Measurements from ENCODE around the gene TMIGD1.

Gene TMIGD1

DNA sequence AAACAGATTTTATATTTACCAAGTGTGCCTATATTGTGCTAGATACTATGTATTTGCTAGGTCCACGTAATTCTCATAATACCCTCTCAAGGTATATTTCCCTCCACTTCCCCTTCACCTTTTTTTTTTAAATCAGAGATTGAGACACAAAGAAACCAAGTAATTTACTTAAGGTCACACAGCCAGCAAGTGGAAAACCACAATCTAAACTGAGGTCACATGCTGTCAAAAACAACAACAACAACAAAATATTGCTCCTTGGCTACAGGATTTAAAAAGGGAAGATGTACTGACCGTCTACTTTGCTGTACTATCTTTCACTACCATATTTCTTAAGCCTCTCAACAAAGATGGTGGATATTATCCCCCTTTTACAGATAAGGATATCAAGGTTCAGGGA is 57.9 kb downstream of the TMIGD1 start:
- no peak for DNase-seq

- no peak for DNase-seq
These were observed 59.0 kb downstream of the TMIGD1 start for GRCh38 chr17:30274887-30275286.

GRCh38 chr17:30273373-30273772 is 60.5 kb downstream of the TMIGD1 start:
- DNase-seq, result no peak

GRCh38 chr17:30271102-30271501 is 62.8 kb downstream of the TMIGD1 start:
- DNase-seq, result no peak

DNA sequence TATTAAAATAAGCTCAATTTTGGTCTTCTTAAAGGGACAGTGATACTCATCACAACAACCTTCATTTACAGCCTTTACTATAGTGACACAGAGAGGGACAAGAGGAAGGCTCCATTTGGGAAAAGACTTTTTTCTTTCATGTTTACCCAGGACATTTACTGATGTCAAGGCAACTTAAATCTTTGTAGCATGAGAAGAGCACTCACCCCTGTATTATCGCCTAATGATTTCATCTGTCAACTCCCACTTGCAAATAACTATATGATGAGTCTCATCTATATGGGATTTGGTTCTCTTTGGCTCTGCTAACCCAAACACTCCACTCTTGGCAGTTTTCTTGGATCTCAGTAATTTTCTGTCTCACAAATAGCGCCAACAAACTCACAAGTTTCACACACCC is 66.2 kb downstream of the TMIGD1 start:
- no peak for DNase-seq

Data from stimulated activated CD4-positive, alpha-beta T cell treated with anti-CD3 and anti-CD28 coated beads, Interleukin-2, amount 100 ng/mL, for 48 hours (primary cell).